Stimulated activated naive CD8-positive, alpha-beta T cell treated with anti-CD3 and anti-CD28 coated beads, Interleukin-15, Interleukin-2, amounts not matched to agents 100 U/mL and 50 U/mL, for 24 hours (primary cell): ENCODE measurements around the gene DMAP1.
A peak's percentile ranks its signal among the peaks of the same experiment; 100 is the strongest.
"Not testable (repeated sequence)": the region's sequence is repeated elsewhere in the genome, so short reads cannot be mapped to it uniquely, and the experiment has no call there.

Experiments
- ATAC-seq: fragments of 150-1000 bp; cut with Tn5 transposase; one replicate; pipeline ENCODE4 v1.10.0; 2021
- DNase-seq: peaks from one replicate; pipeline ENCODE4 v3.0.0; 2021

The DMAP1 gene, protein sequence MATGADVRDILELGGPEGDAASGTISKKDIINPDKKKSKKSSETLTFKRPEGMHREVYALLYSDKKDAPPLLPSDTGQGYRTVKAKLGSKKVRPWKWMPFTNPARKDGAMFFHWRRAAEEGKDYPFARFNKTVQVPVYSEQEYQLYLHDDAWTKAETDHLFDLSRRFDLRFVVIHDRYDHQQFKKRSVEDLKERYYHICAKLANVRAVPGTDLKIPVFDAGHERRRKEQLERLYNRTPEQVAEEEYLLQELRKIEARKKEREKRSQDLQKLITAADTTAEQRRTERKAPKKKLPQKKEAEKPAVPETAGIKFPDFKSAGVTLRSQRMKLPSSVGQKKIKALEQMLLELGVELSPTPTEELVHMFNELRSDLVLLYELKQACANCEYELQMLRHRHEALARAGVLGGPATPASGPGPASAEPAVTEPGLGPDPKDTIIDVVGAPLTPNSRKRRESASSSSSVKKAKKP

DNA sequence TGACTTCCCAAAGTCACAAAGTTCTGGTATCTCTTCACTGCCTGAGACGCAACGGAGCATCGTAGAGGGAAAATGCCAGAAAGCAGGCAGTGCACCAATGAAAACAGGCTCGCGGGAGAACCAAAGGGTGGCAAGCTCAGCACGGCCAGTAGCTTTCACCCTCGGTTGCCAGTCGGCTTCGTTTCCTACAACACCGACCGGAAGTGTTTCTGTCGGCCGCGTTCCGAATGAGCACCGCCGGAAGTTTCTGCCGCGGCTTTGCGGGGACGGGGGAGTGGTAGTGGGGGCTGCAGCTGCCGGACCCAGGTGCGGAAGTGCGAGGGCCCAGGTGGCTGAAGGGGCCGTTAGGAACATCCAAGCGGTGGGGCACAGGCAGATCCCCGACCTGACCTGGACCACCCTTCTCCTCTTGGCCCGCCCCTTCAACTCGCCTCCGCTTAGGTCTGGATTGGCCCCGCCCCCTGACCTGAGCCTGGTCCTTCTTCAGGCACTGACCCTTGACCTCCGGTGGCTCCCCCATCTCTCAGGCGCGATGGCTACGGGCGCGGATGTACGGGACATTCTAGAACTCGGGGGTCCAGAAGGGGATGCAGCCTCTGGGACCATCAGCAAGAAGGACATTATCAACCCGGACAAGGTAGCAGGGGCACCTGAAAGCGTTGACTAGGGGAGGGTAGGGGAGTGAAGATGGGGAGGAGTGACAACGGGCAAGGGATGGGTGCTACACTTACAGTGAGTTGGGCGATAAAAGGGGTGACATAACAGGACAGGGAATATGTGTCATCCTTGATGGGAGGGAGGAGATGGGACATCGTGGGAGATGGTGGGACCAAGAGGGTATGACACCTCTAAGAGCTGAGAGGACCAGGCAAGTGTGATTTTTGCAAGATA is at the start of gene DMAP1:
Gene DMAP1, plus strand, starts transcription at position 250 of the 891 bp plus-strand sequence. Its CDS starts 283 bp downstream, at position 533.
- peak; percentile 84 for DNase-seq
- peak; percentile 88 for ATAC-seq

DNA sequence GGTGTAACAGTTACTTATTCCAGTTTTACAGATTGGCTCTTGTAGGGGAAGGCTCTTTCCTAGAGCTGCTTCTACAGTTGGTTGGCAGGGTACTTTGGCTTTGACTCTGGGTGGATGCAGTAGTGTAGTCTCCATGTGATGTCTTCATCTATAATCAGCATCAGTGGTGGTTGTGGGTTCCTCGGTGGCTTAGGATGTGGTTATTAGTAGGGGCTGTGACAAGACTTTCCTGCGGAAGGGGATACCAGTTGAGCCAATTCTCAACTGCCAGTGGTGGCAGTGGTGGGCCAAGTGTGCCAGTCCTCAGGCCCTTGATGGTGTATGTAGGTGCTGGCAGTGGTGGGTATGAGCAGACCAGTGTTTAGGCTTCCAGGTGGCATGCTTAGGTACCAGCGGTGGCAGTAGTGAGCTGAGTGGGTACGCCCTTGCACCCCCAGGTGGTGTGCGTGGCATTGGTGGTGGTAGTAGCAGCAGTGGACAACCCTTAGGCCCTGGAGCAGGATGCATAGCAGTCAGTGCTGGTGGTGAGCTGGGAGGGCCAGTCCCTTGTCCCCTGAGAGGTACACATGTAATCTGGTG is 44.7 kb upstream of the DMAP1 start:
- ATAC-seq (no peak), DNase-seq (no peak)

DNA sequence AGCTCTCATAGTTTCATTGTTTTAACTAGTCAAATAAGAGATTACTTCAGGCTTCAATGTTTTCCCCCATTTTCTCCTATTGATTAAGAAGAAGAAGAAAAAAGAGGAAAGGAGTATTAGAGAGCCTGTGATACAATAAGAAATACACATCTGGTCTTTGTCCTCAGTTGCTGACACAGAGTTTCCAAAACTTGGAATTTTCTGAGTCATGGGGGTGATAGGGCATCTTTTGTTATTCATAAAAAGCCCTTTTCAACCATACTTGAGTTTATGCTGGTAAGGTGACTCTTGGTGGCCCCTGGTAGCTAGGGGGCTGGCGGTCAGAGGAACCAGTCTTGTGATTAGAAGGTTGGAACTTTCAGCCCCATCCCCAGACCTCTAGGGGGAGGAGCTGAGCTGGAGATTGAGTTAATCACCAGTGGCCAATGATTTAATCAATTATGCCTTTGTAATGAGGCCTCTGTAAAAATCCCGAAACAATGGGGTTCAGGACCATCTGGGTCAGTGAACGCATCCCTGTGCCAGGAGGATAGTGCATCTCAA is 42.9 kb upstream of the DMAP1 start:
- ATAC-seq (no peak), DNase-seq (no peak)

DNA sequence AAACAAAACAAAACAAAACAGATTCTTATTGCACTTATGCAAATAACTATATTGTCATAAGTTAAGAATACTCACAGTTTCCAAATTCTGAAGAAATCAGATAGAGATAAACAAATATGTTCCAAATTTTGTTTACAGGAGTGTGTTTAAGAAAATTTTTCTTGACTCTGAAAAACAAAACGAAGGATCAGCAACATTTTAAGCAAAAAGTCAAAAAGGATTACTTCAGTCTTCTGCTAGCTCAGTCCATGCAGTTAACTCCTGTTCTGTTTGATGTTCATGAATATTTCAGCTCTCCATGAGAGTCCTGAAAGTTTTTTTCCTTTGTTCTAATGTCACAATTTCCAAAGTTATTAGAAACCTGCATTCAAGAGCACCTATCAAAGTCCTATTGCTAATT is 38.6 kb upstream of the DMAP1 start:
- no peak for ATAC-seq
- no peak for DNase-seq

DNA sequence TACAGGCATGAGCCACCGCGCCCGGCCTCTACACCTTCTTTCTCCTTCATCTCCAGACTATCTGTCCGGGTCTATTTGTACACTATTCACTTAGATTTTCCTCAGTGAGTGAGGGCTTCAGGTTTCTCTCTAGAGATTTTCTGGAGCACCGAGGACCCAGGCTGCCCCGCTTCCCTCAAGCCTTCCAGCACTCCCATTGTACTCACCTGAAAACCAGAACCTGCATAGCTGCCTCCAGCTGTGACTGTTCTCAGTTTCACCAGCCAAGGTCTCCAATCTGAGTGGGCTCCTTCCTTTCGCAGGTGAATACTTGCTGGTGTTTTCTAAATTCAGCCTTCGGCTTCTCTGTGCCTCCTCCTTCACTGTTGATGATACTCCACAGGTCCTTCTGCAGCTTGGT is 12.9 kb upstream of the DMAP1 start:
- ATAC-seq (no peak), DNase-seq (no peak)

DNA sequence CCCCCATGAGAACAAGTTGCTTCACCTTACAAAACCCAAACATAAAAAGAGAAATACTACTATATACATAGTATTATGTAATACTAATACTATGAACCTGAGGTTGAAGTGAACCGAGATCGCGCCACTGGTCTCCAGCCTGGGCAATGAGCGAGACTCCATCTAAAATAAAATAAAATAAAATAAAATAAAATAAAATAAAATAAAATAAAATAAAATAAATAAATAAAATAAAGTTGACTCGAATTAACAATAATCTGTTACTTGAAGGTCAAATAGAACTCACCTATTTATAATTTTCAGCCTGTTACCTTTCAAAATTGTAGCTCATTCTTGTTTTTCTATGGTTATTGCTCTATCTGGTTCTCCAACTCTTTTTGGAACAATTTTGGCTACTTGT is 6.7 kb upstream of the DMAP1 start:
- not testable (repeated sequence) for DNase-seq, ATAC-seq

DNA sequence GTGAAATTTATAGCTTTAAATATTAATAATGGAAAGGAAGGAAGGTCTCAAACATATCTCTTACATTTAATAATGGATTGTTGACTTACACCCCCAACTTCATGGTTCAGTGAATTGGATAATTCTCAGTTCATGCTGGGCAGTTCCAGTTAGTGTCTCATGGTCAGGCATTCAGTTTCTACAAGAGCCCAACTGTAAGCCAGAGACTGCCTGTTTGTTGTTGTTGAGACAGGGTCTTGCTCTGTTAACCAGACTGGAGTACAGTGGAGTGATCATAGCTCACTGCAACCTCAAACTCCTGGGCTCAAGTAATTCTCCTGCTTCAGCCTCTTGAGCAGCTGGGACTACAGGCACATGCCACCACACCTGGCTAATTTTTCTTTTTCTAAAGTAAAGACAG is 5.0 kb upstream of the DMAP1 start:
- no peak for ATAC-seq
- no peak for DNase-seq

DNA sequence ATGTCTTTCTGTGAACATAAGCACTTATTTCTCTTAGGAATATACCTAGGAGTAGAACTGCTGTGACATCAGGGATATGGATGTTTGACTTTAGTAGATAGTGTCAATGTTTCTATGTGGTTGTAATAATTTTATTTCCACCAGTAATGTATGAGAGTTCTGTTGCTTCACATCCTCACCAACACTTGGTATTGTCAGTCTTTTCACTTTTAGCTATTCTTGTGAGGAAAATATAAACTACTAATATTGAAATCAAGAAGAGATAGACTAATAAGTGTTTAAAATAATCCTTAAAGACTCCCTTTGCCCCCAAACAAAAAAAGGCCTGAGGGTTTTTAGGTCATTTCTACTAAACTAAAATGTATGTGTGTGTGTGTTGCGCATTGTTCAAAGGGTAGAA is 2.7 kb upstream of the DMAP1 start:
- no peak for ATAC-seq
- DNase-seq = no peak

DNA sequence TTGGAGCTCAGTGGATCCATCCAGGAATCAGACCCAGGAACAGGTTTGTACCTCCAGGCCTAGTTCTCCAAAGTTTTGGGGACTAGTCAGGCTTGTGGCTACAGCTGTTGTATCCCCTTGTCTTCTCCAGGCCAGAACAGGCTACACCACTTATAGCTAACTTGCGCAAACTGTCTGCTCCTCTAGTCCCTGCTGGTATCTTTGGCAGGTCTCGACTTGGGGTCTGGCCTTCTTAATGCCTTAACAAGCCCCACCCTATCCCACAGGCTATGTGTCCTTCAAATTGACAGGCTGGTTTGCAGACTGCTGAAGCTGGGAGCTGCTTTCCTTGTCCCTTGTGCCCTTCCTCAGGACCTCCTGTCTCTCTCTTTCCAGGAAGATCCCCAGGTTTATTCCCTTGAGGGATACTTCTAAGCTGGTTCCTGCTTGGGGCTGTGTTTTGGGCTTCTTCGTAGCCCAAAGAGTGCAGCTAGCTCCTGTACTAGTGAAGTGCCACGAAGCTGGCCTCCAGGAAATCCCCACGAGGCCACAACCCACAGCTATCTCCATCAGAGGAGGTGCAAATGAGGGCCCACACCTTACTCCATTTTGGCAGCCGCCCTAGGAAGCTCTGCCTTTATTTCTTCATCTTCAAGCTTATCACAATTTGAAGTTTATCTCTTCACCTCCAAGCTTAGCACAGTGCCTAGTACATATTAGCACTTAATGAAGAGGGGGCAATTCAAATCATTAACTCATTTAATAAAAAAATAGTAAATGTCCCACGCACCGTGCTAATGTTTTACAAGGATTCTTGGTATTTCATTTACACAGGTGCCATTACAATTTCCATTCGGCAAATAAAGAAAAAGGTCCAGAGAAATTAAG is 683 bp upstream of the DMAP1 start:
- ATAC-seq = peak; percentile 41

DNA sequence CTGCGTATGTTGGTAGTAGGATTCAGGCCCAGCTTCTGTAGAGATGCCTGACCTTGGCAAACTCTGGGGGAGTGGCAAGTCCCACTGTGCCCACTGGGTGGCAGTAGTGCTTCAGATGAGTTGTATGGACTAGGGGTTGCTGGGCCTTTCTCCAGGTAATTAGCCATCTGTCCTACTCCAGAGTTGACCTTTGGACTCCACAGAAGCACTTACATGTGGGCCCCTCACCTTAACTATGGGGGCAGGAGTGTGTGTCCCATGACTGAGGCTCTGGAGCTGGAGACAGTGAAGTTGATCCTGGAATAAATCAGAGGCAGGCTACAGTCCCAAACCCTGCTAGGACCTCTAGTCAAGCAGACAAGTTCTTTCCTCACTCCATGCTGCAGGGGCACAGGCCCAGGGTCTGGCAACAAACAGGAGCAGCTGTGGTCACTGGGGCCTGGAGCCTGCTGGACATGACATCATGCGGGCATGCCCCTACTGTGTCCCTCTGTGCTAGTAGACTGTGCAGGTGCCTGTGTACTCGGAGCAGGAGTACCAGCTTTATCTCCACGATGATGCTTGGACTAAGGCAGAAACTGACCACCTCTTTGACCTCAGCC is 4.6 kb downstream of the DMAP1 start:
- ATAC-seq (peak; percentile 33), DNase-seq (peak; percentile 83)

More for the DNA sequence above, 683 bp upstream of the DMAP1 start:
- DNase-seq = peak; percentile 30

DNA sequence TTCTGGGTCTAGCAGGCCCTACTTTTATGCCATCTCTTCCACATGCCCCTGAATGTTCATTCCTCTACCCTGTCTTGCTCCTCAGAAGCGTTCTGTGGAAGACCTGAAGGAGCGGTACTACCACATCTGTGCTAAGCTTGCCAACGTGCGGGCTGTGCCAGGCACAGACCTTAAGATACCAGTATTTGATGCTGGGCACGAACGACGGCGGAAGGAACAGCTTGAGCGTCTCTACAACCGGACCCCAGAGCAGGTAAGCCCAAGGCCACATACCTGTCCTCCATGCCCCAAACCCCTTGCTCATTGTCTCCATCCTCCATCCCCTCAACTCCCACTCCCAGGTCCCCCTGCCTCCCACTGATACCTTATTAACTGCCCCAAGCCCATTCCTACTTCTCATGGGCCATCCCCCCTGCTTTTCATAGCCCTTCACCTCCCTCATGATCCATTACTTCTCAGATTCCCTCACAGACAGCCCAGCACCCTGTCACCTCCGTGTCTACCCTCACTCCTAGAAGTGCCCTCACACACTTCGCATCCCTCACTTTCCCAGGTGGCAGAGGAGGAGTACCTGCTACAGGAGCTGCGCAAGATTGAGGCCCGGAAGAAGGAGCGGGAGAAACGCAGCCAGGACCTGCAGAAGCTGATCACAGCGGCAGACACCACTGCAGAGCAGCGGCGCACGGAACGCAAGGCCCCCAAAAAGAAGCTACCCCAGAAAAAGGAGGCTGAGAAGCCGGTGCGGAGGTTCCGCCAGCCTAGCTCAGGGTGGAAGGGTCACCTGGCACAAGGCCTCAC is 5.4 kb downstream of the DMAP1 start:
- DNase-seq = no peak
- ATAC-seq = no peak

DNA sequence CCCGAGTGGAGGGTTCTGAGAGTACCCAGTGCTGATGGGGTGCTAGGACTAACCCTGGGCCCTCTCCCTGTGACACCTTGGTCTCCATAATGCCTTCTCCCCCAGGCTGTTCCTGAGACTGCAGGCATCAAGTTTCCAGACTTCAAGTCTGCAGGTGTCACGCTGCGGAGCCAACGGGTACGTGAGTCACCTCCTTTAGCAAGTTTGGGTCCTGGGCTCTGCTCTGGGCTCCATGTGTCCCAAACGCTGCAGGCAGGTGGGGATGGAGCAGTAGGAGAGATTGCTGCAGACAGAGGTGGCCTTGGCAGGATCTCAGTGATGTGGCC is 6.0 kb downstream of the DMAP1 start:
- no peak for ATAC-seq
- DNase-seq = no peak

DNA sequence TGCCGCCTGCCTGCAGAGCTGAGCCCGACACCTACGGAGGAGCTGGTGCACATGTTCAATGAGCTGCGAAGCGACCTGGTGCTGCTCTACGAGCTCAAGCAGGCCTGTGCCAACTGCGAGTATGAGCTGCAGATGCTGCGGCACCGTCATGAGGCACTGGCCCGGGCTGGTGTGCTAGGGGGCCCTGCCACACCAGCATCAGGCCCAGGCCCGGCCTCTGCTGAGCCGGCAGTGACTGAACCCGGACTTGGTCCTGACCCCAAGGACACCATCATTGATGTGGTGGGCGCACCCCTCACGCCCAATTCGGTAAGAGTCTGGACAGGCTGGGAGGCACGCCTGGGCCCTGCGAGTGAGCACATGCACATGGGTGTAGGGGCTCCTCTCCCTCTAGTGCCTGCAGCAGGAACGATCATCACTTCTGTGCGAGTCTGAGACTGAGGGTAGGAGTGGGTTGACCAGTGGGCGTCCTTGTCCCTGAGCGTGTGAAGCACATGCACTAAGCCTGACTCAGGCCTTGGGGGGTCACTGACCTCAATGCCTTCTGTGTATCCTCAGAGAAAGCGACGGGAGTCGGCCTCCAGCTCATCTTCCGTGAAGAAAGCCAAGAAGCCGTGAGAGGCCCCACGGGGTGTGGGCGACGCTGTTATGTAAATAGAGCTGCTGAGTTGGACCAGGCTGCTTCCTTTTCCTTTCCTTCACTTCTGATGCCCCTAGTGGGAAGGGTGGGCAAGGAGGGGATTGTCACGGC is 6.9 kb downstream of the DMAP1 start:
- ATAC-seq = no peak
- DNase-seq = no peak

DNA sequence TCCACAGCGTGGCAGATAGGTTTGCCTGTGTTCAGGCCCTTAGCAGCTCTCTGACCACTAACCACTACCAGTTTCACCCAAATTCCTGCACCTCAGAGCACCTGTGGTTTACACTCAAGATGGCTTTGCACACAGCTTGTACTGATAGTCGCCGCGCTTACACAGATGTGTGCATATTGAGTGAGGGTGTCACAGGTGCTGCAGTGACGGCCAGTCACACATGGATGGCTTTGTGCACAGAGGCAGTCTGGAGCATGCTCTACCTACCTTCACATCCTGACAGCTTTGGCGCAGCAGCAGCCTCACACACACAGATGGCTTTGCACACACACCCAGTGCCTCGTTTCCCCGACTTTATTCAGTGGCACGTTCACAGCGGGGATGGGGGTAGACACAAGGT is 7.5 kb downstream of the DMAP1 start:
- ATAC-seq (no peak), DNase-seq (no peak)

DNA sequence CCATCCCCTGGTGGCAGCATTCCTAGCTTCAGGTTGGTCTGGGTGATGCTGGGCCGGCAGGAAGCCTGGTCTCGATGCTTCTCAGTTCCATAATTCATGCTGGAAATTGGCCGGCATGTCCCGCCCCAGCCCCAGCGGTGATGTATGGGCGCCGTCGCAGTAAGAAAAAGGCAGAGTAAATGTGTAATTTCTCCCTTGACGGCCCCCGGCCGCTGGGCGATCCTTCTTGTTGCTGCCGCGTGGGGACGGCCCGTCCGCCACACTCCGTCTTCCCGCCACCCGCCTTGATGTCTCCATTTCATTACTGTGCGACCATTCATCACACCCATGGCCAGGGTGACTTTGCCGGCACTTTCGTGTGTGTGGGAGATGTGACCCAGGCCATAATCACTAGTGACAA is 8.5 kb downstream of the DMAP1 start:
- DNase-seq = no peak
- ATAC-seq = no peak

DNA sequence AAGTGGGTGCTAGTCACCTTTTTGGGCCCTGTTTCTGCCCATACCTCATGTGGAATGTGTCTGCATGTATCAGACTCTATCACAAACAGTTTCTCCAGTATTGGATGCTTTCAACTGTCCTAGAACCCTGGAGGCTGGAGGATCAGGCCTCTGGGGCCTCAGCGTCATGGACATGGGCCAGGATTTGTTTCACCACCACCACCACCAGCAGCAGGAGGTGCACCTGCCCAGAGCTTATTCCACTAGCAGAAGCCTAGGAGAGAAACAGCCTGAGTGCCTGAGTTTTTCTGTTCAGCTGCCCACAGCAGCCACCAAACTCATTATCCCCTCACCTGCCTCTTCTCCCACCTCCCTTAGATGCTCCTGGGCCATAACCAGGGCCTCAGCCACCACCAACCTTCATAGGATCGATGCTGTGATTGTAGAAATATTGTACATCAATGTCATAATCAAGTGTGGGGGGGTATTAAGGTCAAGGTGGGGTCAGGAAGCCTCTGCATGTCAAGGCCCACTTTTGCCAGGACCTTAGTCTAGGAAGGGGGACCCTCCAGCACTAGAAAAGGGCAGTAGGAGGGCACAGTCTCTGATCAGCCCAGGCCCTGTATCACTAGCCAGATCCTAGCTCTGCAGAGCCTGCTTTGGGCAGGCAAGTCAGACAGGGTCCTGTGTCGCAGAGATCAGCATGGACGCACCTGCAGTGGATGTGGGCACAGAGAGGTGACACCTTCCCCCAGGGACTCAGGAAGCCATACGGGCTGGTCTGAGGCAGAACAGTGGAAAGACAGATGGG is 9.3 kb downstream of the DMAP1 start:
- no peak for ATAC-seq
- DNase-seq = no peak

DNA sequence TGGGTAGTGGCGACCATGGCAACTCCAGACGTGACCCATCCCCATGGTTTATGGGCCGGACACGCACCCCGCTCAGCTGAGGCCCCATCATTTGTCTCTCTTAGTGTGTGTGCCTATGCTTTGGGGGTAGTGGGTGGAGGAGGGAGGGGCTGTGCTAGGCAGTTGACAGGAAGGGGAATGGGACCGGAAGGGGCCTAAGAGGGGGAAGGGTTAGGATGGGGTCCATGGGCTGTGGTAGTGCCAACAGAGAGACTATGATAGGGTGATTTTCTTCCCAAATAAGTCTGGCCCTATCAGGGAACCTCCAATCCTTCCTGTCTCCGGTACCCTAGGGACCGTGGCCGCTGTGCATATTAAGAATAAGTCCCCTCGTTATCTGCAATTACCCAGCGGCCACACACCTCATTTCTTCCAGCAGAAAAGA is 9.9 kb downstream of the DMAP1 start:
- DNase-seq = no peak
- ATAC-seq = no peak

DNA sequence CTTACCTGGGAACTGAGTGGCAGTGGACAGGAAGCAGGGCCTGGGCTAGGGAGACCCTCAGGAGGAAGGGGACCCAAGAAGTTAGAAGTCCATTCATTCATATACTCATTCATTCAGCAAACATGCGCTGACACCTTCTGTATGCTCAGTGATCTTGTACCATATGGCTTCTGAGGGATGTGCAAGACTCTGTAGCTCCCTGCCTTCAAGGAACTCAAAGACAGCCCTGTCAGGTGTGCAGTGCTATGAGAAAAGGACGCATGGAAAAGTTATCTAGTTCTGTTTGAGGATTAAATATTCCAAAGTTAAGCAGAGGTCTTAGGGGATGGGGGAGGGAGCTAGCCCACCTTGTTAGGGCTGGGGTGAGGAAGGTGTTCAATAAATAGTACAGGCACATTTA is 12.5 kb downstream of the DMAP1 start:
- ATAC-seq (no peak), DNase-seq (no peak)

DNA sequence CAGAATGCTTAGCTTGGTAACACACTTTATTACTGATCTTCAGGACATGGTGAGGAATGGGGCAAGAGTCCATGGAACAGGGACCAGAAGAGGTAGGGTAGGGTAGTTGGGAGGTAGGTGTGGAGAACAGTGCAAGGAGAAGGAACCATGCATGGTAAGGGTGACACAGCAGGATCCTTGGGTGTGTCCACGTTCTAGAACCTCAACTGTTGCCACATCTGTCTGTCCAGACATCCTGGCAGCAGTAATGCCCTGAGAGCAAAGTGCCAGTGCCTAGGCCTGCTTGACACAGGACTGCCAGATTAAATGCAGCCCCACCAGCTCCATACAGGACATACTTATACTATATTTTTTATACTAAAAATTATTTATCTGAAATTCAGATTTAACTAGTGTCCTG is 13.9 kb downstream of the DMAP1 start:
- no peak for ATAC-seq
- DNase-seq = no peak
